Endothelial cell of umbilical vein (primary cell): ENCODE data around the gene ZKSCAN1. TPM values are rescaled to one million over a fixed set of nuclear protein-coding genes. Genes with fewer than 3 reads are reported as not detected.

Source experiments
- BruUV-seq: library from RNA; stranded (reverse); fragments of 400-500 nt; replicated peaks from 2 replicates; lab custom pipeline; 2021; lab: Mats Ljungman, UMichigan
- CTCF ChIA-PET: fragments of 300-600, 350-600 bp; sonication (Branson Sonifier 250); formaldehyde crosslinking; loops from one replicate; lab custom pipeline; 2021; ENCODE audit warnings: antibody characterized with exemption, inconsistent platforms; lab: Charles Lee
- POLR2A ChIA-PET: fragments of 300-600, 350-600 bp; sonication (Branson Sonifier 250); formaldehyde crosslinking; loops from one replicate; lab custom pipeline; 2021; ENCODE audit warnings: antibody characterized with exemption, inconsistent platforms; lab: Charles Lee
- DNase-seq: peaks from one replicate; pipeline ENCODE4 v3.0.0-alpha.2; 2011; ENCODE audit warnings: low read depth, low spot score
- FAIRE-seq: peaks from 2 replicates; lab custom pipeline; 2011; peaks lifted over from hg19 to GRCh38; lab: Jason Lieb, UNC
- H2AFZ ChIP-seq: 2 replicates; pipeline ENCODE4 v1.6.0; 2012; ENCODE audit warnings: low read depth, low read length, control low read depth, inconsistent platforms
- H3K27ac ChIP-seq: 2 replicates; pipeline ENCODE4 v1.5.1; 2011; ENCODE audit warnings: low read depth, mild to moderate bottlenecking, control low read depth, low read length, moderate library complexity; ENCODE audit not compliant: insufficient read depth
- H3K27me3 ChIP-seq, 2 experiments: 2 replicates each; pipeline versions ENCODE4 v1.6.0 to v1.6.1; 2011; ENCODE audit warnings: low read length in 2 of 2, mixed read lengths in 1 of 2; ENCODE audit not compliant: control insufficient read depth in 2 of 2, insufficient read depth in 2 of 2
- H3K36me3 ChIP-seq, 2 experiments: 2 replicates in 1 of 2; 3 replicates in 1 of 2; pipeline ENCODE4 v1.5.1; 2011; ENCODE audit warnings: low read length in 2 of 2, mild to moderate bottlenecking in 1 of 2, moderate library complexity in 1 of 2; ENCODE audit not compliant: control insufficient read depth in 2 of 2, insufficient read depth in 2 of 2; ENCODE audit errors: extremely low read depth in 1 of 2
- H3K4me1 ChIP-seq: 3 replicates; pipeline ENCODE4 v1.5.1; 2011; ENCODE audit warnings: mild to moderate bottlenecking, low read length; ENCODE audit not compliant: control insufficient read depth, insufficient read depth; ENCODE audit errors: extremely low read depth
- H3K4me2 ChIP-seq: 2 replicates; pipeline ENCODE4 v1.6.1; 2011; ENCODE audit warnings: low read length, control low read depth, mixed read lengths; ENCODE audit not compliant: insufficient read depth
- H3K4me3 ChIP-seq, 3 experiments: fragments of 200-600 bp in 1 of 3; sonication (generic), shearing (Covaris generic) in 1 of 3; replicated peaks in 1 of 3; 2 replicates each; pipeline ENCODE4 v1.5.1; 2011 to 2016; ENCODE audit warnings: control low read depth in 3 of 3, low read length in 3 of 3, mild to moderate bottlenecking in 2 of 3, inconsistent platforms in 1 of 3, low read depth in 1 of 3, moderate library complexity in 1 of 3; ENCODE audit not compliant: insufficient read depth in 1 of 3
- H3K79me2 ChIP-seq: 2 replicates; pipeline ENCODE4 v1.6.0; 2012; ENCODE audit warnings: low read length, inconsistent platforms; ENCODE audit not compliant: control insufficient read depth, insufficient read depth
- H3K9ac ChIP-seq: replicated peaks from 2 replicates; pipeline ENCODE3; 2011; ENCODE audit warnings: low read length, control low read depth; ENCODE audit not compliant: insufficient read depth; ENCODE audit errors: extremely low read depth
- H3K9me1 ChIP-seq: replicated peaks from 3 replicates; pipeline ENCODE4 v1.6.0; 2011; ENCODE audit warnings: mild to moderate bottlenecking, low read length; ENCODE audit not compliant: control insufficient read depth, insufficient read depth; ENCODE audit errors: extremely low read depth
- H3K9me3 ChIP-seq: replicated peaks from 2 replicates; pipeline ENCODE4 v1.5.1; 2012; ENCODE audit warnings: low read length, inconsistent platforms; ENCODE audit not compliant: control insufficient read depth, insufficient read depth
- H4K20me1 ChIP-seq: replicated peaks from 2 replicates; pipeline ENCODE3; 2011; ENCODE audit warnings: mild to moderate bottlenecking, low read length; ENCODE audit not compliant: control insufficient read depth, insufficient read depth; ENCODE audit errors: extremely low read depth
- CTCF ChIP-seq, 2 donors: IDR thresholded peaks; 1 replicate in 1 of 2; 2 replicates in 1 of 2; pipeline ENCODE4 v1.5.1; 2011; ENCODE audit warnings: low read length in 2 of 2, mild to moderate bottlenecking in 2 of 2, moderate library complexity in 2 of 2, control low read depth in 1 of 2, inconsistent platforms in 1 of 2, low read depth in 1 of 2; ENCODE audit not compliant: insufficient read depth in 1 of 2; ENCODE audit errors: extremely low read depth in 1 of 2
- EZH2 ChIP-seq: IDR thresholded peaks from 2 replicates; pipeline ENCODE4 v1.6.1; 2012; ENCODE audit warnings: borderline replicate concordance, low read depth, mild to moderate bottlenecking, moderate library complexity, low read length, inconsistent platforms; ENCODE audit not compliant: severe bottlenecking
- GATA2 ChIP-seq: IDR thresholded peaks from 2 replicates; pipeline ENCODE4 v1.7.0; 2011; ENCODE audit warnings: low read depth, mild to moderate bottlenecking, moderate library complexity, mixed read lengths, low read length; ENCODE audit not compliant: insufficient read length, insufficient read depth
- JUN ChIP-seq: IDR thresholded peaks from 2 replicates; pipeline ENCODE4 v1.6.1; 2011; ENCODE audit warnings: borderline replicate concordance, low read depth; ENCODE audit not compliant: insufficient read length, insufficient read depth
- MAX ChIP-seq: IDR thresholded peaks from 2 replicates; pipeline ENCODE4 v1.6.1; 2011; ENCODE audit not compliant: insufficient read depth, insufficient read length
- MYC ChIP-seq: IDR thresholded peaks from one replicate; pipeline ENCODE4 v1.6.1; 2011; ENCODE audit warnings: mild to moderate bottlenecking, low read depth, low read length
- POLR2A ChIP-seq: IDR thresholded peaks from 2 replicates; pipeline ENCODE4 v1.6.1; 2012; ENCODE audit warnings: low read depth, mild to moderate bottlenecking, control low read depth, low read length
- POLR2AphosphoS5 ChIP-seq: IDR thresholded peaks from 2 replicates; pipeline ENCODE4 v1.6.1; 2012; ENCODE audit warnings: low read depth, mild to moderate bottlenecking, control low read depth, low read length, moderate library complexity; ENCODE audit not compliant: insufficient read depth
- dilution Hi-C: fragments of 300-500 bp; cut with MboI; formaldehyde crosslinking; loops from one replicate; pipeline ENCODE4 v1.15.0; 2019; ENCODE audit warnings: low sequenced_read_pairs; ENCODE audit not compliant: extremely low pct_ligation_motif_present
- intact Hi-C: fragments of 100-400 bp; cut with micrococcal nuclease; formaldehyde crosslinking; loops from one replicate; pipeline ENCODE4 v1.10.0; 2022
- polyA plus RNA-seq, 4 experiments: library from polyadenylated mRNA; depleted of rRNA in 3 of 4; stranded (reverse) in 3 of 4; unstranded in 1 of 4; fragments of >200 nt; gene quantifications; 2 replicates each; pipeline versions ENCODE4 v1.2.1 to v1.2.3, GENCODE V29; 2011 to 2012; ENCODE audit warnings: missing spikeins in 1 of 4
- total RNA-seq: library from RNA; stranded (reverse); gene quantifications from 2 replicates; pipeline ENCODE4 v1.2.3, GENCODE V29; 2021

Gene ZKSCAN1
- total and polyA plus RNA-seq, 2 donors (not counting 3 experiments of a cell fraction or from before 2014, with no cell fraction given), result 12.3 to 57.8 TPM

- no peaks in the 10 kb centered on the region for H4K20me1 ChIP-seq
- H3K79me2 ChIP-seq, result peaks cover 18% of the 10 kb centered on the region
- no peak overlapping the region for H3K9ac ChIP-seq
- H3K9me3 ChIP-seq, result no peaks in the 10 kb centered on the region
- H3K27ac ChIP-seq, result no peak overlapping the region
- intact Hi-C loops (no loop called here), dilution Hi-C loops (no loop called here)
- ChIA-PET POLR2A (no interaction called here), CTCF (interaction anchor here (1.3 to 1.4 kb wide), 2 partner anchors 12 to 35 kb away, joined by 3 read pairs; no protein-coding TSS in a partner anchor)
- no peak overlapping the region for H3K4me3 ChIP-seq
- FAIRE-seq, result no peak
- H3K4me2 ChIP-seq, result no peak overlapping the region
- H3K36me3 ChIP-seq, result peaks cover 10 to 16% of the 10 kb centered on the region in 2 experiments
- no peak for DNase-seq
- no peaks in the 10 kb centered on the region for H3K4me1 ChIP-seq
- TF ChIP-seq MYC (no peak), CTCF (IDR thresholded peaks at IDR 0.05; ENCODE audit: extremely low read depth in 1 of 2, insufficient read depth in 1 of 2, low read depth in 1 of 2, low read length in 2 of 2) (no peak)
- no peak overlapping the region for H2AFZ ChIP-seq
- H3K9me1 ChIP-seq, result no peaks in the 10 kb centered on the region
- H3K27me3 ChIP-seq, result no peaks in the 10 kb centered on the region
- no TSS peak for BruUV-seq
Measured at GRCh38 chr7:100024020-100024619, 8.7 kb downstream of the ZKSCAN1 start.

GRCh38 chr7:100027197-100027596 lies 11.8 kb downstream of the ZKSCAN1 start:
- Histone ChIP-seq H3K9me1 (no peaks in the 10 kb centered on the region), H3K4me2 (no peak overlapping the region), H3K4me3 (no peak overlapping the region), H3K4me1 (no peaks in the 10 kb centered on the region), H2AFZ (no peak overlapping the region), H4K20me1 (no peaks in the 10 kb centered on the region), H3K27me3 (no peaks in the 10 kb centered on the region), H3K79me2 (peaks cover 2% of the 10 kb centered on the region), H3K9ac (no peak overlapping the region), H3K9me3 (no peaks in the 10 kb centered on the region), H3K36me3 (peaks cover 16 to 38% of the 10 kb centered on the region in 2 experiments), H3K27ac (no peak overlapping the region)
- FAIRE-seq (no peak), DNase-seq (no peak)
- dilution Hi-C loops, result no loop called here
- ChIA-PET POLR2A (no interaction called here), CTCF (interaction anchor here (0.7 to 1.4 kb wide), 2 partner anchors 8 to 13 kb away, joined by 3 read pairs; no protein-coding TSS in a partner anchor)
- no peak for TF ChIP-seq POLR2A
- no peak for TF ChIP-seq EZH2
- TF ChIP-seq JUN, result no peak
- TF ChIP-seq MAX, result no peak
- TF ChIP-seq POLR2AphosphoS5, result no peak
- TF ChIP-seq CTCF (IDR thresholded peaks at IDR 0.05; ENCODE audit: extremely low read depth in 1 of 2, insufficient read depth in 1 of 2, low read depth in 1 of 2, low read length in 2 of 2), result no peak
- TF ChIP-seq GATA2, result no peak
- BruUV-seq, result no TSS peak
- intact Hi-C loops, result no loop called here
